ENCODE measurements around the gene SMAD1. TPM values are rescaled to one million over a fixed set of nuclear protein-coding genes. Genes with fewer than 3 reads are reported as not detected.

Gene SMAD1
- total RNA-seq, 2 donors from 2014 or later: 35.3 to 45.5 TPM

GRCh38 chr4:145535202-145535601 lies 53.5 kb downstream of the SMAD1 start:
- Histone ChIP-seq H3K9me3 (no peaks in the 10 kb centered on the region), H3K4me1 (peaks cover 18% of the 10 kb centered on the region), H3K36me3 (replicated peaks in 1 of 2; ENCODE audit: insufficient read depth in 1 of 2, low read depth in 2 of 2) (no peaks in the 10 kb centered on the region), H3K27me3 (no peaks in the 10 kb centered on the region), H3K27ac (no peak overlapping the region), H3K4me3 (no peak overlapping the region)
- intact Hi-C loops (cut with DNase I): no loop called here
- no peak for TF ChIP-seq POLR2A (IDR thresholded peaks at IDR 0.05)
- TF ChIP-seq, protein P1, sequence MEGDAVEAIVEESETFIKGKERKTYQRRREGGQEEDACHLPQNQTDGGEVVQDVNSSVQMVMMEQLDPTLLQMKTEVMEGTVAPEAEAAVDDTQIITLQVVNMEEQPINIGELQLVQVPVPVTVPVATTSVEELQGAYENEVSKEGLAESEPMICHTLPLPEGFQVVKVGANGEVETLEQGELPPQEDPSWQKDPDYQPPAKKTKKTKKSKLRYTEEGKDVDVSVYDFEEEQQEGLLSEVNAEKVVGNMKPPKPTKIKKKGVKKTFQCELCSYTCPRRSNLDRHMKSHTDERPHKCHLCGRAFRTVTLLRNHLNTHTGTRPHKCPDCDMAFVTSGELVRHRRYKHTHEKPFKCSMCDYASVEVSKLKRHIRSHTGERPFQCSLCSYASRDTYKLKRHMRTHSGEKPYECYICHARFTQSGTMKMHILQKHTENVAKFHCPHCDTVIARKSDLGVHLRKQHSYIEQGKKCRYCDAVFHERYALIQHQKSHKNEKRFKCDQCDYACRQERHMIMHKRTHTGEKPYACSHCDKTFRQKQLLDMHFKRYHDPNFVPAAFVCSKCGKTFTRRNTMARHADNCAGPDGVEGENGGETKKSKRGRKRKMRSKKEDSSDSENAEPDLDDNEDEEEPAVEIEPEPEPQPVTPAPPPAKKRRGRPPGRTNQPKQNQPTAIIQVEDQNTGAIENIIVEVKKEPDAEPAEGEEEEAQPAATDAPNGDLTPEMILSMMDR (IDR thresholded peaks at IDR 0.05): no peak
- no peak for DNase-seq
- 92 to 94% methylated on average over 1 of the region's 1 CpG for WGBS, 2 donors
- no peak for ATAC-seq

- H3K9me3 ChIP-seq: no peaks in the 10 kb centered on the region
- H3K36me3 ChIP-seq (replicated peaks in 1 of 2; ENCODE audit: insufficient read depth in 1 of 2, low read depth in 2 of 2): no peaks in the 10 kb centered on the region
- intact Hi-C loops (cut with DNase I): no loop called here
- TF ChIP-seq, protein P1 (IDR thresholded peaks at IDR 0.05): no peak
- TF ChIP-seq POLR2A (IDR thresholded peaks at IDR 0.05): no peak
- WGBS, 2 donors: 75 to 78% methylated on average over 2 of the region's 2 CpGs
- no peak overlapping the region for H3K27ac ChIP-seq
- ATAC-seq (no peak), DNase-seq (no peak)
- no peaks in the 10 kb centered on the region for H3K27me3 ChIP-seq
- no peak overlapping the region for H3K4me3 ChIP-seq
- peaks cover 15% of the 10 kb centered on the region for H3K4me1 ChIP-seq
These were observed 54.4 kb downstream of the SMAD1 start for GRCh38 chr4:145536044-145536443.

DNA sequence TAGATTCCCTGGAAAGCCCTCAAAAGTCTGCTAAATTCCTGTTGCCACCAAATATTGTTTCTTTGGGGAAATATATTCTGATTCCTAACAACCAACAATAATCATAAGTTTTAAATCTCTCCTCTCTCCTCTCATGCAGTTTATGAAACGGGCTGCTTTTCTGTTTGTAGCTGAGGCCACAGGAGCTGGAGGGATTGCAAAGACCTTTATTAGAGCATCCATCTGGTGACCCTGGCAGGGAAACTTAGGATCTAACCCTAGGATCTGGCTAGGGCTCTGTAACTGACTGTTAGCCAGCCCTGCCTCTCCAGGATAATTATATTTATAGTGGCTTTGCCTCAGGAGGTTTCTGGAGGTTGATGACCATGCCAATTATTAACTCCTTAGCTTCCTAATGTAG lies 56.9 kb downstream of the SMAD1 start:
- Histone ChIP-seq H3K4me1 (peaks cover 16% of the 10 kb centered on the region), H3K4me3 (no peak overlapping the region), H3K9me3 (no peaks in the 10 kb centered on the region), H3K27ac (no peak overlapping the region), H3K27me3 (no peaks in the 10 kb centered on the region), H3K36me3 (replicated peaks in 1 of 2; ENCODE audit: insufficient read depth in 1 of 2, low read depth in 2 of 2) (no peaks in the 10 kb centered on the region)
- TF ChIP-seq, protein P1 (IDR thresholded peaks at IDR 0.05): no peak
- no peak for TF ChIP-seq POLR2A (IDR thresholded peaks at IDR 0.05)
- 73 to 88% methylated on average over 1 of the region's 1 CpG for WGBS, 2 donors
- DNase-seq (no peak), ATAC-seq (no peak)
- intact Hi-C loops (cut with DNase I): no loop called here

GRCh38 chr4:145539671-145540070 lies 58.0 kb downstream of the SMAD1 start:
- Histone ChIP-seq H3K9me3 (no peaks in the 10 kb centered on the region), H3K4me3 (no peak overlapping the region), H3K4me1 (peaks cover 25% of the 10 kb centered on the region), H3K36me3 (replicated peaks in 1 of 2; ENCODE audit: insufficient read depth in 1 of 2, low read depth in 2 of 2) (no peaks in the 10 kb centered on the region), H3K27me3 (no peaks in the 10 kb centered on the region), H3K27ac (no peak overlapping the region)
- TF ChIP-seq, protein P1 (IDR thresholded peaks at IDR 0.05): no peak
- TF ChIP-seq POLR2A (IDR thresholded peaks at IDR 0.05): no peak
- WGBS, 2 donors: 73 to 85% methylated on average over 4 of the region's 4 CpGs
- DNase-seq (no peak), ATAC-seq (no peak)
- intact Hi-C loops (cut with DNase I): no loop called here

GRCh38 chr4:145540235-145540634 lies 58.6 kb downstream of the SMAD1 start:
- TF ChIP-seq, protein P1 (IDR thresholded peaks at IDR 0.05): no peak
- TF ChIP-seq POLR2A (IDR thresholded peaks at IDR 0.05): no peak
- no peaks in the 10 kb centered on the region for H3K36me3 ChIP-seq (replicated peaks in 1 of 2; ENCODE audit: insufficient read depth in 1 of 2, low read depth in 2 of 2)
- no peaks in the 10 kb centered on the region for H3K9me3 ChIP-seq
- peaks cover 30% of the 10 kb centered on the region for H3K4me1 ChIP-seq
- H3K27me3 ChIP-seq: no peaks in the 10 kb centered on the region
- intact Hi-C loops (cut with DNase I): no loop called here
- no peak overlapping the region for H3K4me3 ChIP-seq
- 68 to 81% methylated on average over 3 of the region's 3 CpGs for WGBS, 2 donors
- DNase-seq (no peak), ATAC-seq (no peak)
- H3K27ac ChIP-seq: no peak overlapping the region
